PC-9 (cell line): ENCODE data around the gene PHYHIPL.

Source experiments
- CTCF ChIP-seq: fragments of 200-600 bp; sonication (generic); conservative IDR thresholded peaks from 2 replicates; pipeline ENCODE4 v1.6.1; 2017; ENCODE audit warnings: mixed run types, antibody characterized with exemption, mild to moderate bottlenecking, moderate library complexity
- EZH2 ChIP-seq: fragments of 200-600 bp; sonication (generic); IDR thresholded peaks from 2 replicates; pipeline ENCODE4 v1.8.0; 2017; ENCODE audit warnings: antibody characterized with exemption, low read depth

- TF ChIP-seq CTCF = peak; percentile 60
- TF ChIP-seq EZH2 = no peak
These were observed 5.2 kb downstream of the PHYHIPL start for GRCh38 chr10:59181668-59182067.
